ENCODE measurements around the gene LRIT1.

The LRIT1 gene

DNA sequence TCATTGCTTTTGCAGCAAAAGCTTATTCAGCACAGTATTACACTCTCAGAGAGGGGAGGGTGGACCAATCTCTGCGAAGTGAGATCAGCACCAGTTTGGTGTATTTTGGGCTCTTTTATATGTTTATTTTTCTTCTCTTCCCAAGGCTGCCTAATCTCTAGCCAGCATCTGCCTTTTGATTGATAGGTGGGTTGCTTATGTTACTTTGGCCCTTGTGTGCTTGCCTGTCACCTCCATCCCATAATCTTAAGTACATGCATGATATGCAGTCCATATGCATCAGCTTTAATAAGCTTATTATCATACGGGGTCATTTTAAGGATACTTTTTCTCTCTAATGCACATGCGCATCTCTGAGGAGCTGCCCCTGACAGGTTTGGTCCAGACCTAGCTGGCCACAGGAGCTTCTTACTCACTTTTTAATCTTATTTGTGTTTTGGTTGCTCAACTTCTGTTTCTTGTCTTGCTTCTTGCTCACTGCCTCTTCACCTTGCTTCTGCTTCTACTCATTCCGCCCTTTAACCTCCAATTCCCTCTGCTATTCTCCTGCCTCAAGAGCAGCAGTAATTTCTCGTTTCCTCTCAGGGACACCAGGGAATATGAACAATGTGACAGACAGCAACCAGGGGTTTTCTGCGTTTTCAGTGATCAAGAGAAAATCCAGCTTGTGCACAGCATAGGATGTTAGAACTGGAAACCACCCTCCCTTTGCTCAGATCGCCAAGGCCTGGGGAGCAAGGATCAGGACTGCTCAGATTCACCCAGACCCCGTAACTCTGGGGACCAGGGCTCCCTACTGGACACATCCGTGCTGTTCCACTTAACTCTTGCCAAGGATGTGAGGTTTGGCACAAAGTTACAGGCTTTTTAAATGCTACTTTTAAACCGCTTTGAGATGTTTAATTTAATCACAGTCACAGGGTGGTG is 13.5 kb upstream of the LRIT1 start:
- DNase-seq, result no peak

DNA sequence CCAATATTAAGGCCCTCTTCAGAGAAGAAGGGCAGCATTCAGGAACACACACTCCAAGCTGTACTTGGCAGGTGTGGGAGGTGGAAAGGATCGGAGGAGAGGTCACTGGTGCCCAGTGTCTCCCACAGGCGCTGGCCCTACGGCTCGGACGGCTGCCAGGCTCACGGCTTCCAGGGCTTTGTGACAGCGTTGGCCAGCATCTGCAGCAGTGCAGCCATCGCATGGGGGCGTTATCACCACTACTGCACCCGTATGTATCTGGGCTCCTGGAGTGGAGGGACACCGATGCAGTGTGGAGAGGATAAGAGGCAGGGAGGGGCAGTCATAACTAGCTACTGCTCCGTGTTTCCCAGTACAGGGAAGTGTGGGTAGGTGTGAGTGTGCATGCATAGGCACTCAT is 7.4 kb upstream of the LRIT1 start:
- DNase-seq, result no peak

DNA sequence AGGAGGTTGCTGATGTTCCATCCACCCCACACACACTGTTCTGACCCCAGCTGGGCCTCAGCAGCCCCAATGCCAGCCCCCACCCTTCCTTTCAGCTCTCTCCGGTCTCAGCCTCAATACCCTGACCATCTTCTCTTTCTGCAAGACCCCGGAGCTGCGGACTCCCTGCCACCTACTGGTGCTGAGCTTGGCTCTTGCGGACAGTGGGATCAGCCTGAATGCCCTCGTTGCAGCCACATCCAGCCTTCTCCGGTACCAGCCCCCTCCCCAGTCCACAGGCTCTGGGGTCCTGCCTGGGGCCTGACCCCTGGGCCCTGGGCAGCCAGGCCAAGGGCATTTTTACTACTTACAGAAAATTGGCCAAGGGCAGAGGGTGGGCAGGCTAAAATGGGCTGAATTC is 6.2 kb upstream of the LRIT1 start:
- no peak for DNase-seq

DNA sequence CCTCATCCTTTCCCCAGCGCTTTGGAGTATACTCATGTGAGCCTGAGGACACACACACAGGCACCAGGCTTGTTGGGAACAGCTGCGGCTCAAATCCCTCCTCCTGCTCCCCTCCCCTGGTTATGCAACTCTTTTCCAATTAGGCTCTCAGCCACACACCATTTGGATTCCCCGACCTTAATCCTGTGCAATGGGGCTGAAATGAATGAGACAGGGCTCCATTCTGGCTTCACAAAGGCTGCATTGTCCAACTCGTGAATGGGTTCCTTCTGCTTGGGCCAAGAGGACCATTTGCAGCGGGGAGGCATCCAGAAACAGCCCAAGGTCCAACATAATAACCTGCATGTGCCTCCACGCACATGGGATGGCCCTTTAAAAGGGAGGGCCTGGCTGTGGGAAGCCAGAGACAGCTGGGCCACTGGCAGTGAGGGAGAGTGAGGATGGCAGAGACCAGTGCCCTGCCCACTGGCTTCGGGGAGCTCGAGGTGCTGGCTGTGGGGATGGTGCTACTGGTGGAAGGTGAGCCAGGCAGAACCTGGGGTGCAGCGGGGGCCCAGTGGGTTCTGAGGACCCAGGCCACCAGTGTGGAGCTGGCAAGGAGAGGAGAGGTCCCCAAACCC is 3.4 kb upstream of the LRIT1 start, which contains the start of gene RGR:
Gene RGR (plus strand): TSS at position 403 of the 620 bp plus-strand sequence. CDS start 38 bp downstream, at position 441.
- no peak for DNase-seq

DNA sequence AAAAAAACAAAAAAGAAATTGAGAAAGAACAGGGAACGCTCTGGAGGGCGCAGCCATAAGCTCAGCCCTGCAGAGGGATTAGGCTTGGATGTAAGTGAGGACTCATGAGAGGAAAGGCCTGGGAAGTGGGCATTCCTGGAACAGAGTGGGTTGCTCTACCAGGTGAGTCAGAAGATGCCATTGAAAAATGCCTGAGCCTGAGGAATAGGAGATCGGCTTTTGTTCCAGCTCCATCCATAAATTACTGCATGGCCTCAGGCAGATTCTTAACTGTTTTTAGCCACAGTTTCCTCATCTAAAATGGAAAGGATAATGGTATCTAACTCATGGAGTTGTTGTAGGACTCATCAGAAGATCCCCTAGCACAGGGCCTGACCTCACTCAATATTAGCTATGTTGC is 2.4 kb upstream of the LRIT1 start:
- no peak for DNase-seq

DNA sequence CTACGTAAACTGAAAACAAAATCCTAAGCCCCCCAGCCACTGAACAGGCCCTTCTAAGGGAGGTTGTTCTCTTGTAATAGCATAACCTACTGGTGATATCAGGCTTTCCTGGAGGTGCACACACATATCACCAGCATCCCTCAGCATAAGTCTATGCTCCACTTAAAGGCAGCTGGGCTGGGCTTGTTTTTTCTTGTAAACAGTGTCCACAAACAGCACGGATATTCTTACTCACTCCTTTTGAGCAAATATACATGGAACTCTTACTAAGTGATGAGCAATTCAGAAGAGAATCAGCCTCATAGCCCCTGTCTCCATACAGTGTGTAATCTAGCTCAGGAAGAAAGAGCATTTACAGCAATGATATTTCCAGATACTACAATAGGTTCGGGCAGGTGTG is 2.4 kb downstream of the LRIT1 start:
- DNase-seq, result no peak

DNA sequence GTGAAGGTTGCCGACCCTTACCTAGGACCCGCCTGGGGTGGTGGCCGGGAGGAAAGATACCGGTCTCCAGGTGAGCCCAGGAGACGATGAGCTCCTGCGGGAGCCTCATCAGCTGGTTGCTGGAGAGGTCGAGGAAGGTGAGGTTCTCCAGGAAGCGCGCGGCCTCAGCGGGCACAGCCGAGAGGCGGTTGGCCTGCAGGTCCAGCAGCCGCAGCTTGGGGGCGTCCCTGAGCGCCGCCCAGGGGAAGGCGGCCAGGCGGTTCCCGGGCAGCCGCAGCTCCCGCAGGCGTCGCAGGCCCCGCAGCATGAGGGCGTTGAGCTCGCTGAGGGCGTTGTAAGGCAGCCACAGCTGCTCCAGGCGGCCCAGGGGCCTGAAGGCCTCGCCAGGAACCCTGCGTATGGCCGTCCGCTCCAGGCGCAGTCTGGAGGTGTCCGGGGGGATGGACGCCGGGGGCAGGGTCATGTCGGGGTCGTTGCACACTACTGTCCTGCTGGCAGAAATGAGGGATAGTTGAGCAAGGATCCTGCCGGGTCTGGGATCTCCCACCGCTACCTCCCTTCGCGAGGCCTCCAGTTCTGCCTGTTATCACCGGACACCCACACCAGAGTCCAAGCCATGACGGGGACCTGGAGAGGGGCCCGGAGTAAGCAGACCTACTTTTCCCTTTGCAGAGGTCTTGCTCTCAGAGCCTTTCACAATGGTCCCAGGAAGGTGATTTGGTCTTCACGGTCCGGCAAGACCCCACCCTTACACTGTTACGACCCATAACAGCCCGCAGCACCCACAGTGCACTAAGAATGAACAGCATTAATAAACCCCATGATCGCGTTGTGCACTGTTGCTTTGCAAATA is 3.9 kb downstream of the LRIT1 start:
- DNase-seq, result no peak

DNA sequence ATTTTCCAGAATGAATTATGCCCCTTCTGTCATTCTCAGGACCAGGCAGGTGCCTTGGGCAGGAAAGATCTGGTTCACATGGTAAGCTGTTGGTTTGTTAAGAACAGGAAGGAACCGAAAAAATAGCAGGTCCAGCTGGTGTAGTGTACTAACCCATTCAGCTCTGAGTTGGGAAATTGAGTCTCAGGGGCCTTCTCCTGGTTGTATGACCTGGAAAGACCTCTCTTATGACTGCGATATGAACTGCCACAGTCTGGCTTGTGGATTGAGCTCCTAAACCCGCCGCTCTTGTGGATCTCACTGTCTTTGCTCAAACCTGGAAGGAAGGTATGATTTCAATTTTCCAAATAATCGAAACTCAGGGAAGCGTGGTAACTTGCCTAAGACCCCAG is 4.5 kb downstream of the LRIT1 start:
- DNase-seq, result no peak

DNA sequence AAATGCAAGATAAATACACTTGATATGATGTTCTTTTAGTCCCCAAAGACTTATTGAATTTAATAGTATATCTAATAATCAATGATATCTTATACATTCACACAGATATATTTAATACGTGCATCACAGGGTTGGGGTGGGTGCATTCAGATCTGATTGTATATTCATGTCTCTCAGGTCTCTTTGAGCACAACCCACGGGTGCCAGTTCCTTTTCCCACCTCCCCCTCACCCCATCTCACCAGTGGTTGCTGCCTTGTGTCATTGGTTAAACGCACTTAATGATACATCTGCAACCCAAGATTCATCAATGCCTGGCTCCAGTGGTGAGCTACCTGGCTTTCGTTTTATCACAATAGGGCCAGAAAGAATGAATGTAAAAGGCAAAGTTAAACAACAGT is 6.2 kb downstream of the LRIT1 start:
- DNase-seq, result no peak

DNA sequence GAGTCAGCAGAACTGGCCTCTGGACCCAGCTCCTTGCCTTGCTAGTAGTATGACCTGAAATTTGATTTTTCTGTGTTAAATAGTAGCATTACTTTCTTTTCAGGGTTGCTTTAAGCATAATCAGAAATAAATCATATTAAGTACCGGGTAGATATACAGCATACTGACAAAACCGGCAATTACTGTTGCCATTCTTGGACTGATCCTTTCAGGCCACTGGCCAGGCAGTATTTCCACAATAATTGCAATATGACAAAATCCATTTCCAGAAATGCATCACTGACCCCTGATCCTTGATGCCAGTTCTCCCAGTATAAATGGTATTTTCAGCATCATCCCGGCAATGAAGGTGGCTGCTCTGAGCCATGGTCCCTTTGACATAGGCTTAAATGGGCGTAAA is 6.9 kb downstream of the LRIT1 start:
- DNase-seq, result no peak

DNA sequence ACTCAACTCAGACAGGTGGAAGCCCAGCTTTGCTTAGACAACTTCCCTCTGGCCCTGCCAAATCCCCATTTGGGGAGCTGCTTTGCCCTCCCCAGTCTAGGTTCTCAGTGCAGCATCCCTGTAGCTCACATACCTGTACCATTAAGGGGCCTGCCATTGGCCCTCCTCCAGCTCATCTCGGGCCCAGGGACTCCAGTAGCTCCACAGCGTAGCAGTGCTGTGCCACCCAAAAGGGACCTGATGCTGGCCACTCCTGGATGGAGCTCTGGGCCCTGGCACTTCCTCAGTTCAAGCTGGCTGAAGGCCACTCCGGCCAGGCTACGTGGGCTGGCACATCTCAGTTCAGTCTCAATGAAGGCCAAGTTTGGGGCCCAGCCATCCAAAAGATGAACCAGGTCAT is 7.4 kb downstream of the LRIT1 start:
- DNase-seq, result no peak

DNA sequence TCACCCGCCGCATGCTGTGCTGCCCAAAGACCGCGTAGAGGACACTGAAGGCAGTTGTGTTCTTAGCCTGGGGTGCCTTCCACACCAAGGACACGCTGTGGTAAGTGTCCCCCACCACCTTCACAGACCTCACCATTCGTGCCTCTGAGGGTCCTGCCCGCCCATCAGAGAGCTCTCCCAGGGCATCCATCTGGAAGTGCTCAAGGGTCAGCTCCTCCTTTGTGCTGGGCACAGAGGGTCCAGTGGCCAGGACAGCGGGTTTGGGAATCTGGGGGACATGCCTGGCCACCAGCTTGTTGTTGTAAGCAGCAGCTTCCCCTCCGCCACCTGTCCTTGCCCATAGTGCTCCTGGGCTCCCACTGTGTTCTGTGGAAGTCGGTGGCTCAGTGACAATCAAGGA is 9.0 kb downstream of the LRIT1 start:
- no peak for DNase-seq

DNA sequence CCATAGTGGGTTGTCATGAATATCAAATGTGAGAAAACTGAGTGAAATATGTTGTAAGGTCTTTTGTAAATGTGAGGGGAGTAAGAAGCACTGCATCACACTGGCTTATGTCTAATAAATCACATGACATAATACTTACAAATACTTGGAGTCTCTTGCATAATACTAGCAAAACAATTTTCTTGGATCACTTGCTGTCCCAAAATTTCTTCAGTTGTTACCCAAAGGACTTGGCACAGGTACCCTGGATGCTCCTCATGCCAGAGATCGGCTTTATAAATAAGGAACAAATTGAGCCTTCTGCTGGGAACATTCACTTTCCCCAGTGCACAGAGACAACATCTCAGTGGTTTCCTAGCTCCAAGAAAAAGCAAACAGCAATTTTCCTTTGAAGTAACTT is 11.0 kb downstream of the LRIT1 start:
- DNase-seq, result no peak

DNA sequence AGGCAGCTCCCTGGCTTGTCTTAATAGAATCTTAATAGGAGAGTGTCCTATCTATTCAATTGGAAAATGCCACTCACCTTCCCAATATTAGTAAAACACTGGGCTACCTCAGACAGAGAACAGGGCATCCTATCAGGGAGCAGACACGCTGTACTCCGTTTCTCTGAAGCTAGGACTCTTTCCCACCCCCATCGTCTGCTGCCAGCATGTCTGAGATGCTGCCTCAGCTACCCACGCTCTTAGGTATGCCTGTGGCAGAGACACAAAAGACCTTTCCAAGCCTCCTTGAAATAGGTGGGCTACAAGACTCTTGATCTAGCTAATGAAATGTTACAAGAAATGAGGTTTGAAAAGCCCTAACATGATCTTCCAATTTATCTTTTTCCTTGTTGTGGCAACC is 13.5 kb downstream of the LRIT1 start:
- DNase-seq, result no peak

DNA sequence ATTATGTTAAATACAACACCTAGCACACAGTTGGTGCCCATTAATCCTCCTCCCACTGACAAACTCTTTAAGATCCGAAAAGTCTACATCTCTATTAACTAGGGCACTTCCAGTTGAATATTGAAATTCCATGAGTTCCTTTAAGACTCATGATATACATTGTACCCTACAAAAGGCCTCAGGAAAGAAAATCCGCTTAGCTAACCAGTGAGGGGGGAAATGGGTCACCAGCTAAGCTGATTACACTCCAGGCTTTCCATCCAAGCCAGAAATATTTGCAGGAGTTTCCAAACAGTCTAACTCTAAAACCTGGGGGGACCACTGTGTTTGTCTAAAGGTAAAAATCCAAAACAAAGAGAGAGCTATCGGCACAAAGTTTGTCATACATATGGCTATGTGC is 14.7 kb downstream of the LRIT1 start:
- DNase-seq, result no peak

DNA sequence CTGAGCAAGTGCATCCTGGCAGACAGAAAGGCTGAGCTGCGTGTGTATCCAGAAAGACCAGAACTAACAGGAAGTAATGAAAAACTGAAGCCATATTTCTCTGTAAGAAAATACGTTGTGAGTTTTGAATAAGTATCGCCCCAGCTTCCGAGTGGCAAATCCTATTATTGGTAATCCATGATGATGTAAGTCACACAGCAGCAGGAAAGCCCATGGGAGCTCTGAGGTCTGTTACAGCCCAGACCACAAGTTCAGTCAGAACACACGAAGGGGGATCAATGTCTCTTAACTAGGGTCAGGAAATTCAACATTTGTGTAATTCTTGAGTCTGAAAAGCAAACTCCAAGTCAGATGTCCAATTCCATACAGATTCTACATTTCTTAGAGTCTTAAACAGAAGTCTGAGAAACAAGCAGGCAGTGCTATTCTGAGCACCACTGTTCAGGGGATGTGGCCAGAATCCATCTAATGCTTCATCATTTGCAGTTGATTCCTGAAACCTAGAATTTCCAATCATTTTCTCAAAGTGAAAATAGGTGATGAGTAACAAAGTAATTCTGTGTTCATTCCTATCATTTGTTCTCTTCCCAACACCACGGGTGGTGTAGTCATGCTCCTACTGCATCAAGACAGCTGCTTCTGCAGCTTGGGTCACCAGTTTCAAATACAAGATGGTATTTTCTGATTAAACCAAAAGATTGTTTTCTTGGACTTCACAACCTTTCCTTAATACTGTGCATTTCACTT is 15.7 kb downstream of the LRIT1 start, which contains the start of gene LRIT2:
Gene LRIT2 (minus strand): TSS at position 118 of the 747 bp plus-strand sequence. CDS start 24 bp downstream, at position 94.
- no peak for DNase-seq

DNA sequence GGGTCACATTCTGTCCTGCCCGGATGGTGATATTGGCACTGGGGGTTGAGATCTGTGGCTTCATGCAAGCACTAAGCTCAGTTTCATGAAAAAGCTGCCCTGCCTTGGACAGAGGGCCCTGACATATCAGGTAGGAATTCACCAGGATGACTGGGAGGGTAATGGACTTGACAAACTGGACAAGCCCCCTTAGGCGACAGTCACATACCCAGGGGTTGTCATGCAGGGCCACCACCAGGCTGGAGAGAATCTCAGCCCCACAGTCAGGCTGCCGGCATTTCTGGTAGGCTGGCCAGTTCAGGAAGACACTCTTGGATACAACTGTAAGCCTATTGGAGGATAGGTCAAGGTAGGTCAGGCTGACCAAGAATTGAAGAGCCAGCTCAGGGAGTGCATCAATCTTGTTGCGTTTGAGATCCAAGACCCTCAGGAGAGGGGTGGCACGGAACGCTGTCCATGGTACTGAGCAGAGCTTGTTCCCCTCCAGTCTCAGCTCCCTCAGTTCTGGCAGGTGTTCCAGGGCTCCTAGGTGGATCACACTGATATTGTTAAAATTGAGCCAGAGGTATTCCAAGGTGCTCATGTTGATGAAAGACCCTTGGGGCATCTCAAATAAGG is 16.8 kb downstream of the LRIT1 start:
- no peak for DNase-seq

DNA sequence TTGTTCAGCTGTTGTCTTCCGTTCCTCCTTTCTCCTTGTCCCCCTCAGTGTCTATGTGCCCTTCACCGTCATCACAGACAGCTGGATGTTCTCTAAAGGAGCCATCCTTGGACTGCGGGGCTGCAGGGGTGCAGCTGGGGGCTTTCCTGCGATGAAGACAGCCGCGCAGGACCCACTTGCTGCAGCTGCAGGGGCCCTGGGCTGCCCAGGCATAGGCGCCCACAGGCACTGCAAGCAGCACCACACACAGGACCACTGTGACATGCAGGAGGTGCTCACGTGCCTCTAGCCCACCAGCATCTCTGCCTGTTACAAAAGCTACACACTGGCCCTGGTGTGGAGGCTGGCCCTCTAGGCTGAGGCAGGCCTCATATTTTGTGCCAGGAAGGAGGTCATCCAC is 19.4 kb downstream of the LRIT1 start:
- no peak for DNase-seq

DNA sequence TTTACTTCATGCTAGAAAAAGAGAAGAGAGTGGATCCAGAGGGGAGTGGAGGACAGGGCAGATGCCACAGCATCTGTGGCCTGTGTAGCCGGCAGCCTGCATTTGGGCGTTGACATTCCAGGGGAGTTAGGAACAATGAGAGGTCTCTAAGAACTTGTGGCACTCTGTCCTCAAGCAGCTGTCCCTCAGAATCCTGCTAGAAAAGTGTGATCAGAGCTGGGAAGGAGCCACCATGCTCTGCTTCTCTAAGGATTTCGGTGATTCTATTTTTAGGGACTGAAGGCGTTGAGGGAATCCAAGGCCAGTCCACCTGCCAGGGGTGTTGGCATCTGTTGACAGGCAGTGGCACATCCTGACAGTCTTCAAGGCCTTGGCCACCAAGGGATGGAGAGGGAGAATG is 23.6 kb downstream of the LRIT1 start:
- DNase-seq, result no peak

DNA sequence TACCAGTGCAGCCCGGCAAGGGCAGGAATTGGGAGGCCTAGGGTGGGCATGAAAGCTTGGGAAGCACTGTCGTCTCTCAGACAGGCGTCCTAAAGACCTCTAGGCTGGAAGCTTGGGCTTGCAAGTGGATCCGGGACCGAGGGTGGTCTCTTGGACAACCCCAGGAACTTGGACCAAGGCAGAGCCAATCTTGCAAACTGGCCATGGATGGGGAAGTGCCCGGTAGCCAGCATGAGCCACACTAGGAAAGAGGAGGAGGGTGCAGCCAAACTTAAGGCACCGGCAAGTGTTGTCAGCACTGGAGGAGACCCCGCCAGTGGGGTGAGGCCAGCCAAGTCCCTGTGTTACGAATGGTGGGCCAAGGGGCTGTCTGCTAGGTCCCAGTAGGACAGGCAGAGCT is 24.5 kb downstream of the LRIT1 start:
- no peak for DNase-seq

DNA sequence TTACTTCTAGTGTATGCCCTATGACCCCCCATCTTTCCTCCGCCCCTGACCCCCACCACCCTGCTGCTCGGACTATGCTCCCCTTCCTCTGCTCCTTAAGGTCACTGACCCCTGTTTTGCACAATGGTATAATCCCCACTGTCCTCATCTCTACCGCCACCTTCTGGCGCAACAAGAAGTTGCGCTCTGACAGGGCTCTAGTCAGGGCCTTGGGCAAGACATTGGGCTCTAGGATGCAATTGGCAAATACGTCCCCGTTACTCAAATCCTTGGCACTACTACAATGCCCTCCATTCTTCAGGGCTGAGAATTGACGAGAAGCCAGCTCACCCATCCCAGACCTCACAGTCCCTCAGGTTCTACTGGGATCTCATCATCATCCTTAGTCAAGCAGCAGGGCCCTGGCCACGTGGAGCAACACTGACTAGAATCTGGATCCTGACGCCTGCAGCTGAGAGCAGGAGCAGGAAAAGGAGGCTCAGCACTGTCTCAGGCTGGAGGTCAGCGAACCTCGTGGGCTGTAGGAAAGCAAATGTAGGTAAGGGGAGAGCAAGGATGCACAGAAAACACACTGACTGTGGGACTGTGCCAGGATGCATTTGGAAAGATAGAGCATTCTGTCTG is 26.6 kb downstream of the LRIT1 start:
- peak in 1 of 2 donors; percentile 11 for DNase-seq

Data from activated CD4-positive, alpha-beta T cell treated with anti-CD3 and anti-CD28 coated beads for 4 hours (primary cell).